G401.6 (cell line): ENCODE data around the gene TPRN.

Experiments
- FAIRE-seq: peaks from 2 replicates; lab custom pipeline; 2012; peaks lifted over from hg19 to GRCh38; lab: Jason Lieb, UNC

The TPRN gene

GRCh38 chr9:137224830-137225694, 24.5 kb upstream of the TPRN start, which contains the start of gene CYSRT1:
TSS of gene CYSRT1 (plus strand) at chr9:137225174. CDS start at chr9:137225622, 448 bp downstream.
- no peak for FAIRE-seq

GRCh38 chr9:137223078-137223970, 22.8 kb upstream of the TPRN start:
- peak; percentile 97 for FAIRE-seq

GRCh38 chr9:137222190-137223077, 21.9 kb upstream of the TPRN start, which contains the start of gene RNF208:
TSS of gene RNF208 (minus strand) at chr9:137222240. CDS start at chr9:137221212, 1,028 bp downstream.
- no peak for FAIRE-seq

- FAIRE-seq = no peak
Measured at GRCh38 chr9:137221506-137222111, 21.1 kb upstream of the TPRN start.

- no peak for FAIRE-seq
Measured at GRCh38 chr9:137221095-137221505, 20.6 kb upstream of the TPRN start.

GRCh38 chr9:137220317-137221094, 20.0 kb upstream of the TPRN start:
- FAIRE-seq = no peak

- FAIRE-seq = no peak
Measured at GRCh38 chr9:137219757-137220316, 19.3 kb upstream of the TPRN start.

- FAIRE-seq = no peak
Measured at GRCh38 chr9:137218754-137219271, 18.3 kb upstream of the TPRN start.

- no peak for FAIRE-seq
Measured at GRCh38 chr9:137218212-137218753, 17.7 kb upstream of the TPRN start.

- peak; percentile 87 for FAIRE-seq
Measured at GRCh38 chr9:137217276-137218211, 17.0 kb upstream of the TPRN start.

- no peak for FAIRE-seq
Measured at GRCh38 chr9:137216188-137216965, 15.8 kb upstream of the TPRN start.

GRCh38 chr9:137215196-137215986, 14.8 kb upstream of the TPRN start:
- no peak for FAIRE-seq

GRCh38 chr9:137214620-137215019, 14.1 kb upstream of the TPRN start:
- FAIRE-seq = no peak

GRCh38 chr9:137213160-137214060, 12.9 kb upstream of the TPRN start:
- FAIRE-seq = no peak

GRCh38 chr9:137212520-137212919, 12.0 kb upstream of the TPRN start:
- no peak for FAIRE-seq

GRCh38 chr9:137211532-137211931, 11.0 kb upstream of the TPRN start:
- no peak for FAIRE-seq
